A549 (cell line): Measurements from ENCODE around the gene PRRG4. TPM values are rescaled to one million over a fixed set of nuclear protein-coding genes. Genes with fewer than 3 reads are reported as not detected.

Experiments used
- ATAC-seq, 2 experiments: fragments of 200-7000 bp in 1 of 2; fragments of >200 bp in 1 of 2; cut with Nextera tagmentation in 1 of 2; cut with Tn5 transposase in 1 of 2; 3 replicates each; pipeline versions ENCODE4 v1.8.0 to v1.9.1; 2018 to 2020; ENCODE audit warnings: mild to moderate bottlenecking in 1 of 2, moderate library complexity in 1 of 2
- CTCF ChIA-PET: fragments of 300-600 bp; sonication (Branson Sonifier 250); formaldehyde crosslinking; extraction: SDS; loops from one replicate; lab custom pipeline; 2021; ENCODE audit warnings: antibody characterized with exemption, inconsistent platforms; lab: Yijun Ruan, JAX
- POLR2A ChIA-PET: fragments of 350-600 bp; formaldehyde crosslinking; extraction: SDS; loops from one replicate; lab custom pipeline; 2021; ENCODE audit warnings: antibody characterized with exemption, inconsistent platforms; lab: Yijun Ruan, JAX
- DNase-seq, 2 experiments: peaks; one replicate each; pipeline versions ENCODE4 v3.0.0 to v3.0.0-alpha.2; 2011 to 2016; ENCODE audit warnings: low read depth in 1 of 2, low spot score in 1 of 2
- FAIRE-seq: peaks from 2 replicates; lab custom pipeline; 2011; peaks lifted over from hg19 to GRCh38; lab: Jason Lieb, UNC
- H3K27ac ChIP-seq, 2 experiments: fragments of >200 bp; sonication (Bioruptor Twin); formaldehyde crosslinking; 3 replicates each; pipeline ENCODE4 v1.5.1; 2016 to 2017
- H3K4me1 ChIP-seq: fragments of >200 bp; sonication (Bioruptor Twin); formaldehyde crosslinking; 3 replicates; pipeline ENCODE4 v1.6.1; 2016
- H3K4me2 ChIP-seq: fragments of >200 bp; sonication (Bioruptor Twin); formaldehyde crosslinking; 3 replicates; pipeline ENCODE4 v1.6.1; 2016
- H3K4me3 ChIP-seq: fragments of >200 bp; sonication (Bioruptor Twin); formaldehyde crosslinking; 3 replicates; pipeline ENCODE4 v1.5.1; 2016
- H3K9me3 ChIP-seq: fragments of >200 bp; sonication (Bioruptor Twin); formaldehyde crosslinking; 3 replicates; pipeline ENCODE4 v1.6.1; 2016
- CHD4 ChIP-seq: fragments of 200-600 bp; sonication (generic); IDR thresholded peaks from 2 replicates; pipeline ENCODE4 v1.6.1; 2016; ENCODE audit warnings: antibody characterized with exemption, mild to moderate bottlenecking, borderline replicate concordance
- EHF ChIP-seq: fragments of 250-450 bp; sonication (Bioruptor Pico); IDR thresholded peaks from 2 replicates; pipeline ENCODE4 v1.5.0; 2020; ENCODE audit warnings: mild to moderate bottlenecking
- FOSB ChIP-seq: fragments of 250-450 bp; sonication (Bioruptor Pico); IDR thresholded peaks from 2 replicates; pipeline ENCODE4 v1.5.0; 2020; ENCODE audit warnings: mild to moderate bottlenecking, moderate library complexity
- FOSL2 ChIP-seq, 2 experiments: fragments of 450-650 bp in 1 of 2; fragments of >200 bp in 1 of 2; sonication (Bioruptor Twin) in 1 of 2; formaldehyde crosslinking; IDR thresholded peaks; 2 replicates each; pipeline versions ENCODE4 v1.5.0 to v1.6.1; 2016 to 2020; ENCODE audit warnings: mild to moderate bottlenecking in 1 of 2, moderate library complexity in 1 of 2
- FOXS1 ChIP-seq: fragments of 250-450 bp; sonication (Bioruptor Pico); IDR thresholded peaks from 2 replicates; pipeline ENCODE4 v1.5.0; 2020; ENCODE audit warnings: mild to moderate bottlenecking, moderate library complexity
- KDM1A ChIP-seq: fragments of 200-600 bp; sonication (generic); IDR thresholded peaks from 2 replicates; pipeline ENCODE4 v1.6.1; 2016; ENCODE audit warnings: low read depth, mild to moderate bottlenecking
- RAD21 ChIP-seq, 2 experiments: fragments of >200 bp in 1 of 2; sonication (Bioruptor Twin) in 1 of 2; formaldehyde crosslinking in 1 of 2; IDR thresholded peaks in 1 of 2; conservative IDR thresholded peaks in 1 of 2; 2 replicates in 1 of 2; 3 replicates in 1 of 2; pipeline ENCODE4 v1.6.1; 2012 to 2018; ENCODE audit warnings: inconsistent platforms in 1 of 2
- SMC3 ChIP-seq: fragments of >200 bp; sonication (Bioruptor Twin); formaldehyde crosslinking; IDR thresholded peaks from 3 replicates; pipeline ENCODE4 v1.6.1; 2018; ENCODE audit warnings: inconsistent platforms
- ZSCAN20 ChIP-seq: fragments of 250-450 bp; sonication (Bioruptor Pico); IDR thresholded peaks from 2 replicates; pipeline ENCODE4 v1.8.0; 2022; ENCODE audit warnings: mild to moderate bottlenecking, moderate library complexity
- WGBS: methylation state at CpG from one replicate; pipeline ENCODE4 v1.1.6; 2017; ENCODE audit errors: missing lambda C conversion rate; 5-methylcytosine and 5-hydroxymethylcytosine counted together
- polyA plus RNA-seq, 4 experiments: library from polyadenylated mRNA; depleted of rRNA in 3 of 4; stranded (reverse); fragments of >200 nt; fragmentation: RNase III in 1 of 4; extraction: RNeasy Plus Mini Kit Qiagen cat#74134 plus additional on column Dnase treatment in 1 of 4; gene quantifications; 2 replicates in 3 of 4; 3 replicates in 1 of 4; pipeline ENCODE4 v1.2.3, GENCODE V29; 2011 to 2017
- TF ChIP-seq, protein P1 (sequence below): fragments of 250-450 bp; sonication (Bioruptor Pico); IDR thresholded peaks from 2 replicates; pipeline ENCODE4 v1.5.0; 2020; ENCODE audit warnings: low read depth, mild to moderate bottlenecking, moderate library complexity
- TF ChIP-seq, protein P2 (sequence below): fragments of >200 bp; sonication (Bioruptor Twin); formaldehyde crosslinking; IDR thresholded peaks from 2 replicates; pipeline ENCODE4 v1.6.1; 2016
- TF ChIP-seq, protein P3 (sequence below): fragments of 200-600 bp; sonication (generic); IDR thresholded peaks from 2 replicates; pipeline ENCODE4 v1.6.1; 2016; ENCODE audit warnings: antibody characterized with exemption, mild to moderate bottlenecking, moderate library complexity
- TF ChIP-seq, protein P4 (sequence below): IDR thresholded peaks from 2 replicates; pipeline ENCODE4 v1.6.1; 2012; ENCODE audit warnings: low read depth, borderline replicate concordance

Gene PRRG4
- polyA plus RNA-seq, 2 of the 4 experiments (the other 2 are of a cell fraction): 0.83 to 1.4 TPM

DNA sequence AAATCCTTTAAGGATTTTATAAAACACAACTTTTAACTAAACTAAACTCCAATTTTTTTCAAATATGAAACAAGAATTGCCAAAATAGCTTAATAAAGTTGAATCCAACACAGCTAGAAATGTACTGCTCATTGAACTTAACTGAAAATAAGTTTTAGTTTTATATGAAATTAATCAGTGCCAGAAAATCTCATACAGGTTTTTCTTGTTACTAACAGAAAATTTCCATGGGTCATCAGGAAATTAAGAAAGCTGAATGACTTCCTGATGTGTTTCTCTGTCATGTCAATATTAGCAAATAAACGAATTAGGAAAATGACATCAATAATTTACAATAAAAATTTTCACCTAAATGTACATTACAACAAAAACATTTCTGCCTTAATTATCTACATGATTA lies 38.8 kb upstream of the PRRG4 start:
- FAIRE-seq (peak; percentile 23), ATAC-seq (no peak), DNase-seq (no peak)
- Histone ChIP-seq H3K9me3 (no peaks in the 10 kb centered on the region), H3K4me1 (0 out of 3 replicates have a peak, but pooled peaks cover 3% of the 10 kb centered on the region), H3K4me3 (no peak overlapping the region), H3K4me2 (no peak overlapping the region), H3K27ac (no peak overlapping the region)
- POLR2A ChIA-PET: no interaction called here
- TF ChIP-seq SMC3 (no peak), FOXS1 (CRISPR knock-in tag) (no peak), FOSB (CRISPR knock-in tag) (no peak), CHD4 (no peak), FOSL2 (IDR thresholded peaks at IDR 0.05) (no peak), FOSL2 (CRISPR knock-in tag; IDR thresholded peaks at IDR 0.05) (no peak), ZSCAN20 (CRISPR knock-in tag) (no peak), EHF (CRISPR knock-in tag) (no peak), RAD21 (conservative IDR thresholded peaks at IDR 0.05 in 1 of 2, IDR thresholded peaks at IDR 0.05 in 1 of 2) (no peak), KDM1A (no peak)
- TF ChIP-seq, protein P1, sequence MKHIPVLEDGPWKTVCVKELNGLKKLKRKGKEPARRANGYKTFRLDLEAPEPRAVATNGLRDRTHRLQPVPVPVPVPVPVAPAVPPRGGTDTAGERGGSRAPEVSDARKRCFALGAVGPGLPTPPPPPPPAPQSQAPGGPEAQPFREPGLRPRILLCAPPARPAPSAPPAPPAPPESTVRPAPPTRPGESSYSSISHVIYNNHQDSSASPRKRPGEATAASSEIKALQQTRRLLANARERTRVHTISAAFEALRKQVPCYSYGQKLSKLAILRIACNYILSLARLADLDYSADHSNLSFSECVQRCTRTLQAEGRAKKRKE: no peak
- TF ChIP-seq, protein P2, sequence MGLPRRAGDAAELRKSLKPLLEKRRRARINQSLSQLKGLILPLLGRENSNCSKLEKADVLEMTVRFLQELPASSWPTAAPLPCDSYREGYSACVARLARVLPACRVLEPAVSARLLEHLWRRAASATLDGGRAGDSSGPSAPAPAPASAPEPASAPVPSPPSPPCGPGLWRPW: no peak
- TF ChIP-seq, protein P3, sequence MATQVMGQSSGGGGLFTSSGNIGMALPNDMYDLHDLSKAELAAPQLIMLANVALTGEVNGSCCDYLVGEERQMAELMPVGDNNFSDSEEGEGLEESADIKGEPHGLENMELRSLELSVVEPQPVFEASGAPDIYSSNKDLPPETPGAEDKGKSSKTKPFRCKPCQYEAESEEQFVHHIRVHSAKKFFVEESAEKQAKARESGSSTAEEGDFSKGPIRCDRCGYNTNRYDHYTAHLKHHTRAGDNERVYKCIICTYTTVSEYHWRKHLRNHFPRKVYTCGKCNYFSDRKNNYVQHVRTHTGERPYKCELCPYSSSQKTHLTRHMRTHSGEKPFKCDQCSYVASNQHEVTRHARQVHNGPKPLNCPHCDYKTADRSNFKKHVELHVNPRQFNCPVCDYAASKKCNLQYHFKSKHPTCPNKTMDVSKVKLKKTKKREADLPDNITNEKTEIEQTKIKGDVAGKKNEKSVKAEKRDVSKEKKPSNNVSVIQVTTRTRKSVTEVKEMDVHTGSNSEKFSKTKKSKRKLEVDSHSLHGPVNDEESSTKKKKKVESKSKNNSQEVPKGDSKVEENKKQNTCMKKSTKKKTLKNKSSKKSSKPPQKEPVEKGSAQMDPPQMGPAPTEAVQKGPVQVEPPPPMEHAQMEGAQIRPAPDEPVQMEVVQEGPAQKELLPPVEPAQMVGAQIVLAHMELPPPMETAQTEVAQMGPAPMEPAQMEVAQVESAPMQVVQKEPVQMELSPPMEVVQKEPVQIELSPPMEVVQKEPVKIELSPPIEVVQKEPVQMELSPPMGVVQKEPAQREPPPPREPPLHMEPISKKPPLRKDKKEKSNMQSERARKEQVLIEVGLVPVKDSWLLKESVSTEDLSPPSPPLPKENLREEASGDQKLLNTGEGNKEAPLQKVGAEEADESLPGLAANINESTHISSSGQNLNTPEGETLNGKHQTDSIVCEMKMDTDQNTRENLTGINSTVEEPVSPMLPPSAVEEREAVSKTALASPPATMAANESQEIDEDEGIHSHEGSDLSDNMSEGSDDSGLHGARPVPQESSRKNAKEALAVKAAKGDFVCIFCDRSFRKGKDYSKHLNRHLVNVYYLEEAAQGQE: no peak
- CTCF ChIA-PET: interaction anchor here (0.9 to 6.3 kb wide), 6 partner anchors 11 to 469 kb away, joined by 3 to 53 read pairs (median 4); partner anchors contain the start of gene WT1
- 13% methylated on average over 1 of the region's 1 CpG for WGBS

DNA sequence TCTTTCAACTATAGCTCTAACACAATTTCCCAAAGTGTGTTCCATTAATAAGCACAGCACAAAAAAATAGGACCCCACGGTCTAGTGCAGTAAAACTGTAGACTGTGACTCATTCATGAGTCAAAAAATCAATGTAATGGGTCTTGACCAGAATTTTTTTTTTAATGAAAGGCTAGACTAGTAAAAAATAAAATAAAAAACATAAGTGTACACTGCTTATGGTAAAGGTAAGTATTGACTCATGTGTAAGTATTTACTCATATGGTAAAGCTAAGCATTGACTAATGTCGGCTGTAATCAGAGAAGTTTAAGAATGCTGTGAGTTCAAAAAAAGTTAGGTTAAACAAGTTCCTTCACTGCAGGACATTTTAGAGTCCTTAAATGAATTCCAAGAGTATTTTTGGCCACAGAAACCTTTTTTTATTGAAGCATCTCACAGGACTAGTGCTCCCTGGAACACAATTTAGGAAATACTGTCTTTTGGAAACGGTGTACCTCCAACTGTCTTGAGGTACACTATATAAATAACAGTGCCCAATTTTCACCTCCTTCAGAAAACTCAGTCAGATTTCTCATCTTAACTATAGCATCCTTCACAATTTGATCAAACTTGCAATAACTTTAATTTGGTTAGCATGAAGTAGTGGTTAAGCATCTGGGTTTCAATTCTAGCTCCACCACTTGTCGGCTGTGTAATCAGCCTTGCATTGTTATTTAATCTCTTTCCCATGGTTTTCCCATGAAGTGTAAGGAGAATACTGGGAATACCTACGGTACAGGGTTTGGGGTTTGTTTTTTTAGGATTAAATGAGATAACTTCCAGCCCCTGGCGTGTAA lies 37.4 kb upstream of the PRRG4 start:
- no peak for TF ChIP-seq FOSB (CRISPR knock-in tag)
- TF ChIP-seq, protein P4, sequence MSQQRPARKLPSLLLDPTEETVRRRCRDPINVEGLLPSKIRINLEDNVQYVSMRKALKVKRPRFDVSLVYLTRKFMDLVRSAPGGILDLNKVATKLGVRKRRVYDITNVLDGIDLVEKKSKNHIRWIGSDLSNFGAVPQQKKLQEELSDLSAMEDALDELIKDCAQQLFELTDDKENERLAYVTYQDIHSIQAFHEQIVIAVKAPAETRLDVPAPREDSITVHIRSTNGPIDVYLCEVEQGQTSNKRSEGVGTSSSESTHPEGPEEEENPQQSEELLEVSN: 0 out of 2 replicates have a peak, but pooled peaks have one; percentile 24
- TF ChIP-seq, all 56 proteins: peak for 1
- 16% methylated on average over 6 of the region's 6 CpGs for WGBS
- no peak for DNase-seq
- Histone ChIP-seq H3K4me2 (peak overlapping the region; percentile 84), H3K9me3 (no peaks in the 10 kb centered on the region), H3K27ac (no peak overlapping the region), H3K4me3 (0 out of 3 replicates have a peak overlapping the region, but pooled peaks have one; percentile 18), H3K4me1 (0 out of 3 replicates have a peak, but pooled peaks cover 3% of the 10 kb centered on the region)
- ChIA-PET POLR2A (no interaction called here), CTCF (interaction anchor here (0.8 to 6.3 kb wide), 26 partner anchors 9 to 471 kb away, joined by 3 to 53 read pairs (median 4); no protein-coding TSS in a partner anchor)
- peak; percentile 49 to 74; a peak in 4 of 6 replicates for ATAC-seq
- no peak for FAIRE-seq
